NCI-H1048 (cell line): Measurements from ENCODE around the gene BRPF3.

Experiments used
- DNase-seq: peaks from one replicate; lab custom pipeline; 2025; lab: John Stamatoyannopoulos, UW

BRPF3 gene

DNA sequence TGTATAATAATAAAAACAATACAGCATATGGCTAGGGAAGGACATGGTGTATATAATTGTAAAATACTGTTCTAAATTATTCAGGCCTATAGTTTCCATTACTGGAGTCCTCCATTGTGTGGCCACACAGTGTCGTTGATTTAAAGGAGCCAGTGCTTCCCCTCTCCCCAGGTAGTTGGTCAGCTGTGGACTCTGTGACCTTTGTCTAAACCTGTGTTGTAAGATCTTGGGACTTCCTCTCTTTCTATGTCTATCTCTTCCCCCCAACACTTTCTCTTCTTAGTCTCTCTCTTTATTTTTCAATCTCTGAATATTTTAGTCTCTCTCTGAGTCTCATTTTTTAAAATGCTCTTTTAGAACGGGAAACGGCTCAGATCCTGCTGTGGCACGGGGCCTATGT, 35.6 kb downstream of the BRPF3 start:
- no peak for DNase-seq

DNA sequence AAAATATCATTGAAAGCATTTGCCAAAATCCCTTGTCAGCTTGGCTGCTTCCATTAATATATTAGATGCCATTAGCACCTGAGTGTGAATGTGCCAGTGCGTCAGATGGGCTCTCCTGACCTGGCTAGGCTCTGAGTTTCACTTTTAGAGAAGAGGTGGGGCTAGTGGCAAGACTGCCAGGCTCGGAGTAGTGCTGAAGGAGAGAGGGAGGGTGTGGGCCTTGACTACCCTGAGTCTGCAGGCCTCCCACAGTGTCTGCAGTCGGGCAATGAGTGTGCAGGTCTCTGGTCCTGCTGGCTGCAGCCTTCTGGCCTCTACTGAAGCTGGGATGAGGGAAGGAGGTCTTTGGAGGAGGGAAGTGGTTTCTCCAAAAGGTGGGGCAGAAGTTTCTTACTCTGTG, 38.8 kb downstream of the BRPF3 start:
- no peak for DNase-seq

DNA sequence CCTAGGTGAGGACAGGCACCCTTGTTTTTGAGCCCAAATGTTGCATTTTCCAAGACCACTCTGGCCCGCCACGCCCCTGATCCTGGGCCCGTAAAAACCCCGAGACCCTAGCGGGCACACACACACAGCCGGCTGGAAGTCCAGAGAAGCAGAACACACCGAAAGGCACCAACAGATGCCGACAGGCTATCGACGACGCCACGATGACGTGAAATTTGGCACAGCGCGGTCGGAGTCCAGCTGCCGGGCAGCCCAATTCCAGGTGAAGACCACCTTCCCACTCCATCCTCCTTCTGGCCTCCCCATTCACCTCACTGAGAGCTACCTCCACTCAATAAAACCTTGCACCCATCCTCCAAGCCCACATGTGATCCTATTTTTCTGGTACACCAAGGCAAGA, 39.3 kb downstream of the BRPF3 start:
- no peak for DNase-seq

DNA sequence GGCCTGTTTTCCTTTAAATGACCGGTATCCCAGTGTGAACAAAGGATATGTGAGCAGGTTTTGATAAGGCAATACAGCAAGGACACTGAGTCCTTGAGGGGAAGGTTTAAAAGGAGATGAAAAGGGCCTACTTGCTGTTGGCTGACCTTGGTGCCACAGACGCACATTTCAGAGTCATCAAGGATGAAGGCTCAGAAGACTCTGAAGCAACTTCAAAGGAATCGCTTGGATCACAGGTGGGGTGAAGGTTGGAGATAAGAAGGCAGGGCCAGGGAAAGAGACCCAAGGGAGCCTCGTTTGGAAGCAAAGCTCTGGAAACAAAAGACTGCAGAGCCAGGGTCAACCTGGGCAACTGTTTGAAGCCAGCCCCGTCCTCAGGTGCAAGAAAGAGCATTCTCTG, 43.2 kb downstream of the BRPF3 start:
- DNase-seq = no peak

DNA sequence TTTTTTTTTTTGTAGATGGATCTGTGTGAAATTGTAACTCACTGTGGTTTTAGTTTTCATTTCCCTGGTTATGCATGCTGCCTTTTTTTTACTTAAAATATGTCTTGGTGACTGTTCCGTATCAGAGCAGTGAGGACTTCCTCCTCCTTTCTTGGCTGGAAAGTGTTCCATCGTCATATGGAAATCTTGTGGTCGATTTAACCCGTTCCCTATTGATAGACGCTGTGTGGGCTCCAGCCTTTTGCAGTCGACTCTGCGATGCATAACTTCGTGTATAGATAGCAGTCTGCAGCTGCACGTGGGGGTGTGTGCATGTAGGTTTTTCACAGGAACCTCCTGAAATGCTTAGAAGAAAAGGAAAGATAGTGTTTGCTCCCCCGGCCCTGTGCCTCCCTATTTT, 45.2 kb downstream of the BRPF3 start:
- DNase-seq = peak; percentile 29

DNA sequence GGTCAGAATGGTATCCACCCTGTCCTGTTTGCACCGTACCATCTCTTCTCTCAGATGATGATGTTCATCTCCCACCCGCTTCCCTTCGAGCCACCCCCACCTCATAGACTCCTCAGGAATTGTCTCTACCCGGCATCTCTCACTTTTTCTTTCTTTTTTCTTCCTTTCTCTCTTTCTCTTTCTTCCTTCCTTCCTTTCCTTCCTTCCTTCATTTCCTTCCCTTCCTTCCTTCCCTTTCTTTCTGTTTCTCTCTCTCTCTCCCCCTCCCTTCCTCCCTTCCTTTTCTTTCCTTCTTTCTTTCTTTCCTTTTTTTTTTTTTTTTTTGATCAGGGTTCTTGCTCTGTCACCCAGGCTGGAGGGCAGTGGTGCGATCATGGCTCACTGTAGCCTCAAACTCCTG, 45.6 kb downstream of the BRPF3 start:
- no peak for DNase-seq

DNA sequence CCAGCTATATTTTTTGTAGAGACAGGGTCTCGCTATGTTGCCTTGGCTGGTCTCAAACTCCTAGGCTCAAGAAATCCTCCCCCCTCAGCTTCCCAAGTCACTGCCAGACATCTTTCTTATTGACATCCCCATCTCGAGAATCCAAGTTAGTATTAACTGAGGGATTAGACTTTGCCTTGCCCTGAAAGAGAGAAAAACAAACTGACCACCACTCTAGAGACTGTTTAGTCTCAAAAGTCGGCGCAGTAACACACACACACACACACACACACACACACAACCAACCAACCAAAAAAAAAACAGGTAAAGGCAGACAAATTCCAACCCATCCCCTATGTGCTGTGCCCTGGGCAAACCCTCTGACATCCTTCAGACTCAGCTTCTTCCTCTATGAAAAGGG, 46.1 kb downstream of the BRPF3 start:
- DNase-seq = no peak

DNA sequence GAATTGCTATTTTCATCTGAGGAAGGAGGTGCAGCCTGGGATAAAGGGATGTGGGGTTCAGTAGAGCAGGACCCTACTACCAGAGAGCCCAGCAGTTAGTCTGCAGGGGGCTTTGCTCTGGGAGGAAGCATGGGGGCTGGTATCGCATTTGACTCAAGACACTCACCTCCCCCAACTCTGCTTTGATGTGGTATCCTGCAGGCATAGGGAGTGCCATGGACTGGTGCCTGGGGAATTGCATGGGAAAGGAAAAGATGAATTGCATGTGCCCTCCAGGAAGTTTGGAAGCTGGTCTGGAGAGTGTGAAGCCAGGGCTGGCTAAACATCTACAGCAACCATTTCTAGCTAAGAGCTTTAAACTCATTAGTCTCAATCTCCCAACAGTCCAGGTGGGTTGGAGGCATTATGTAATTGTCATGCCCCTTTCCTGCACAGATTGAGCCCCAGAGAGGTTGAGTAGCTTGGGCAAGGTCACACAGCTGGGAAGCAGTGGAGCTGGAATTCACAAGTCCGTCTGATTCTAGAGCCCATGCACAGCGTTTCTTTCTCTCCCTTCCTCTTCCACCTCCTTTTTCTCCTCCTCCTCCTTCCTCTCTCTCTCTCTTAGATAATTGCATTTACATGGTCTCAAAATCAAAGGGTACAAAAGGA, 47.1 kb downstream of the BRPF3 start:
- no peak for DNase-seq

DNA sequence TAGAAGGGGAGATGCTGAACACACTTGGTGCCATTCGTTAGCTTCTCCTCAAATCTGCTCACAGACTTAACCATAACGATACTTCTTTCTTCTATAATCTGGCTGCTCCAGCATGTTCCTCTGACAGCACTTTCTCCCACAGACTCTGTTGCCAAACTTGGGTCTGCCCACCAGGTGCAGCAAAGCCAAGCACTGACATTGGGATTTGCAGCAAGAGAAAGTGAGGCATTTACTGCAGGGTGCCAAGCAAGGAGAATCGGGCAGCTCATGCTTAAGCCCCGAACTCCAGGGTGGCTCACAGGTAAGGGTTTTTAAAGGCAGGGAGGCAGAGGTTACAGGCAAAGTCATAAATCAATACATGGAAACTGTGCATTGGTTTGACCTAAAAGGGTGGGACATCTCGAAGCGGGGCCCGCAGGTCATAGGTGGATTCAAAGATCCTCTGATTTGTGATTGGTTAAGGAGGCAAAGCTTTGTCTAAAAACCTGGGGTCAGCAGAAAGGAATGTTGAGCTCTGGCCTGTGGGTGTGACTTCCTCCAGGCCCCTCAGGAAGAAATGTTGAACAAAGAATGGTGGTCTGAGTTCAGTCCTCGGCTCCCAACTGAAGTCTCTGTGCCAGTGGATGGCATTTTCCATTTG, 48.2 kb downstream of the BRPF3 start:
- no peak for DNase-seq

DNA sequence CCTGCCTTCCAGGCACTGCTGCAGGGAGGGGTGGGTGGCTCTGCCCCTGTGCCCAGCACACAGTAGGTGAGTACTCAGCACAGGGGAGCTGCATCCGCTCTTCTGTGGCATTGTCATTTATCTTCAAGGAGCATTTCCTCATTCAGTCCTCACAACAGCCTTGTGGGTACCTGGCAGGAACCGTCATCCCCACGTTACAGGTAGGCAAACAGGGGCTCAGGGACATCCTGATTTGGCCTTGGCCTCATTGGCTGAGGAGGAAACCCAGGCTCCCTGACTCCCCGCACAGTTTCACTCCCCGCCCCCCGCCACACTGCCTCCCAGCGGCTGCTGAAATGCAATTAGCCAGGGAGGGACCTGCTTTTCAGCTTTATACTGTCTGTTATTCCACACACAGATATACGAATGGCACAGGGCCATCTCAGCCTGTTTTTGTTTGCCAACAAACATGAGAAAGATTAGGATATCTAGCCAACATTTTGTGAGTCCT, 49.1 kb downstream of the BRPF3 start:
- no peak for DNase-seq

DNA sequence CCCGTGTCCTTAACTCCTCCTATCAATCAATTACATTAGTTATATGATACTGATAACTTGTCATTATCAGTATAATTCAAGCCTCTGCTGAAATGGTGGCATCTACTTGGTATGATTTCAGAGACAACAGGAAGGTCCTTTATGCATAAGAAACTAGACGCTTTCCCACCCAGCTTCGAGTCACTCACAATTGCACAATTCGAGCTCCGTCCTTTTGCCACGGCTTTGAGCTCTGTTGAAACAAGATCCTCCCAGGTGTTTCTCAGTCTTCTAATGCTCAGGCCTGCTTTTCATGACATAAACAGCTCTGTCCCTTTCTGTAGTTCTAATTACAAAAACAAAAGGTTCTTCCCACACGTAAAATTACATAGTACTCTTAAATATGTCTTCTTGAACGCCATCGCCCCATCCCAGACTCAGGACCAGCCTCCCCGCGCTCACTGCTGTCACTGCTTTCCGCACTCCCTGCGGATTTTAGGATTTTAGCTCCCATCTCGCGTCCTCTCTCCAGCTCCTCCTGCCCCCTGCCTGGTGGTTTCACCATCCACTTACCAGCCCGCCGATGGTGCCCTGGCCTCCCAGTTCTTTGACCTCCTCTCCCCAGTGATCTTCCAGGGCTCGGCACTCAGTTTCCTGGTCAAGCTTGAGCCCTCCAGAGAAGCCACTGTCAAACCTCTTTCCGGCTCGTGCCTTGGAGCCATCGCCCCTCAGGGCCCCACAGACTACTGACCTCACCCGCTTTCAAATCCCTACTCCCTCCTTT, 50.1 kb downstream of the BRPF3 start:
- DNase-seq = no peak

DNA sequence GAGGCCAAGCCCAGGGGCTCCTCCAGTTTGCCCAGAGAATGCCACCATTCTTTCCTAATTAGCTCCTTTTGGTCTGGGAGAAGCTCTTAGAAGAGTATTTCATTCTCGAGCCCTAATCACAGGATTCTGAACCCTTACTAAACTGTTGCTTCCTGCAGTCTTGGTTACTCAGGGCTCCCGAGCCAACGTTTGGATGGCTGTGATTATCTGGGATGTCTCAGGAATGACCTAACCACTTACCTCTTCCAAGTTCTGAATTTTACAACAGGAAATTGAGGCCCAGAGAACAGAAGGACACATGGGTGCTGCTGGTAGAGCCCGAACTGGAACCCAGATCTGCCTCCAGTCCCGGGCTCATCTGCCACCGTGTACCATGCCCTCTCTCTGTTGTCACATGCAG, 51.1 kb downstream of the BRPF3 start:
- no peak for DNase-seq

DNA sequence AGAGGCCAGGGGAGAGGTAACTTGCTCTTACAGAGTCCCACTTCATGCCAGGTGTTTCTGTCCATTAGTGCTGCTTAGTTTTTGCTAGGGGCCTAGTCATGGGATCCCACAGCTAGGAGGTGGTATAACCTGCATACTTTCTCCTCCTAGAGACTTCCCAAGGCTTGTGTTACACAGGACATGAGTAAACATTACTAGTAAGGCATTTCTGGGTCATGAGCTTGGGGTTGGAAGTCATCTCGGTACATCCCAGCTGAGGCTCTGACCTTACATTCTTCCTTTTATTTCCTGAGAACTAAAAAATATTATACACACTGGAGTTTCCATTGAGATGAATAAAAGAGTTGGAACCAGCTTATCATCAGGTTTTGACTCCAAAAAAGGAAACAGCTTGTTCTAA, 52.4 kb downstream of the BRPF3 start:
- no peak for DNase-seq

DNA sequence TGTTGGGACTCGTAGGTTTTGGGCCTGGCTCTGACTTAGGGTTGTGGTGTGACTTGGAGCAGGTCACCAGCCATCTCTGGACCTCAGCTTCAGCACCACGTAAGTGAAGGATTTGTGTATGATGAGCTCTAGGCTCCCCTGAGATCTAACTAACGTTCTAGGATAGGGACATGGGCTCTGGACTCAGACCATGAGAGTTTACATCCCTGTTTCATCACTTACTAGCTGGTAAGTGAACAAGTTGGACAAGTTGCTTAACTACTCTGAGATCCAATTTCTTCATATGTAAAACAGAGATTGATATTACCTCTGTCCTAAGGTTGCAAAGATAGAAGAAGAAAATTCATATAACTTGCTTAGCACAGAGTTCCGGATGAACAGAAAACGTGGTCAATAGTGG, 53.0 kb downstream of the BRPF3 start:
- no peak for DNase-seq

DNA sequence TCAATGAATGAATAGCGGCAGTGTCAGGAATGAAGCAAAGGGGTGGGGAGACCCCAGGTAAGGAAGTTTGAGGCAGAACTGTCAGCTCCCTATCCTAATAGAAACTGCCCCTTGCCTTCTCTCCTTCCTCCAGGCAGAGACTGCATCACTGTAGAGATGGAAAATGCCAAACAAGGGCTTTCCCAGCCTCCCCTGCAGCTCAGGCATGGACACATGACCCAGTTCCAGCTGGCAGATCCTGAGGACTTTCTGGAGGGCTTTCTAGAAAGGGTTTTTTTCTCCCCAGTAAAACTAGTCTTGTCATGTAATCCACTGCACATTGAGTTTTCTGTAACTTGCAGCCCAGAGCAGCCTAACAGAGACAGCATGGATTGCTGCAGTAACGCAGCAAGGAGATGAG, 55.5 kb downstream of the BRPF3 start:
- DNase-seq = no peak

DNA sequence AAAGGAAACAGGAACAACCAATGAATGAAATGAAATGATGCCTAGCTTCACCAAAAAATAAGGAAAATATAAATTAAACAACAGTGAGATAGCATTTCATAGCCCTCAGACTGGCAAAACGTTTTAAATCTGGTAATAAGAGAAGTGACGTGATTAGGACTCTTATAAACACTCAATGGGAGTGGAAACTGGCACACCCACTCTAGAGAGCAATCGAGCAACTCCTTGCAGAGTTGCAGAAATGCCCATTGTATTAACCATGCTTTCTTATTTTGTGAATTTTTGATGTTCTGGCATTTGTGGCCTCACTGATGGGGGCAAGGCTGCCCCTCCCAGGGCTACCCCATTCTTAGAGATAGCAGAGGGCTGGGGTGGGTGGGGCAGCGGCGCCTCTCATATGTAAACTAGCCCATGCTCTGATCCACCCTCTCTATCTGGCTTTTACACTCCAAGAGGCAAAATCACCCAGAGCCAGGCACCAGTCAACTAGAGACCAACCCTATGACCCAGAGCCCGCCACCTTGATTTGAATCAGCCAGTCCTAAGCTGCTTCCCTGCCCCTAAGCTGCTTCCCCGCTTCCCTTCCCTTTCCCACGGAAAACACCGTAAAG, 67.0 kb downstream of the BRPF3 start:
- DNase-seq = no peak

DNA sequence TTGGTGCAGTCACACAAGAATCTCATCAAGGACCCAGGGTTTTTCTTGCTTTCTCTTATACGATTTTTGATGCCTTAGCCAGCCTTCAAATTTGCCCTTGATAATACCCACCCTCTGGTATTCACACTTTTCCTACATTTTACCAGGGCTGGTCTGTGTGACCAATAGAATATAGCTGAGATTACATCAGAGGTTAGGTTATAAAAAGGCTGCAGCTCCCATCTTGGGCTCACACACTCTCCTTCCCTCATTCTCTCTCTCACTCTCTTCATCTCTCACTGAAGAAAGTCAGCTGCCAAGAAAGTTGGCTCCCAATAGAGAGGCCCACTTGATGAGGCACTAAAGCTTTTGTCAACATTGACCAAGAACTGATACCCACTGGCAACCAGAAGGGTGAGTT, 69.2 kb downstream of the BRPF3 start:
- DNase-seq = no peak

DNA sequence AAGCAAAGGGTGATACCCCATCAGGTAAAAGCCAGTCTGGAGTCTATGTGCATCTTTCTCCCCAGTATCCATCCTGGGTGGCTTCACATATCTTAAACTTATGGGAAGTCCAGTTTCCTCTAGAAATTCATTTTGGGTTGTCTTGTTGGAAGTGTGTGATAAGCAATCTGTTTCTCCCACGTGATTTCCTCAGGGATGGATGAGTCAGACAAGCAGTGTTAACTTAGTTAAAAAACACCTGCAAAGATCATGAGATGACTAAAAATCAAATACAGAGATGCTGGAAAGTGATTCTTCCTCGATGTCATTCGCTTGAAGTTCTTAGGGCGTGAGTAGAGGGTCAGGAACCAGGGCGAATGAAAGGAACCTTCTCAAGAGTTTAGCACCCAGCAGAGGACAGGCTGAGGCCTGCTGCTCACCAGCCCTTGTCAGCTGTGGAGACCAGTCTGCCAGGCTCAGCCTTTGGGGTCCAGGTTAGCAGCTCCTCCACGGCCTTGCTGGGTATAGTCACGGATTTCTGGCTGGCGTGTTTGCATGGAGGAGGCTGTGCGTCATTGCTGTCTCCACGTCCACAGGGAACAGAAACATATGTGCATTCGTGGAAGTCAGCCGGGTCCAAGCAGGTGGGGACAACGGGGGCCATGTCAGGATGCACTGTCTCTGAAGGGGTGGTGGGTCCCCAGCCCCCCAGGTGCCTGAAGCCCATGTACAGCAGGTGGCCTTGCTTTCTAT, 70.5 kb downstream of the BRPF3 start:
- no peak for DNase-seq

DNA sequence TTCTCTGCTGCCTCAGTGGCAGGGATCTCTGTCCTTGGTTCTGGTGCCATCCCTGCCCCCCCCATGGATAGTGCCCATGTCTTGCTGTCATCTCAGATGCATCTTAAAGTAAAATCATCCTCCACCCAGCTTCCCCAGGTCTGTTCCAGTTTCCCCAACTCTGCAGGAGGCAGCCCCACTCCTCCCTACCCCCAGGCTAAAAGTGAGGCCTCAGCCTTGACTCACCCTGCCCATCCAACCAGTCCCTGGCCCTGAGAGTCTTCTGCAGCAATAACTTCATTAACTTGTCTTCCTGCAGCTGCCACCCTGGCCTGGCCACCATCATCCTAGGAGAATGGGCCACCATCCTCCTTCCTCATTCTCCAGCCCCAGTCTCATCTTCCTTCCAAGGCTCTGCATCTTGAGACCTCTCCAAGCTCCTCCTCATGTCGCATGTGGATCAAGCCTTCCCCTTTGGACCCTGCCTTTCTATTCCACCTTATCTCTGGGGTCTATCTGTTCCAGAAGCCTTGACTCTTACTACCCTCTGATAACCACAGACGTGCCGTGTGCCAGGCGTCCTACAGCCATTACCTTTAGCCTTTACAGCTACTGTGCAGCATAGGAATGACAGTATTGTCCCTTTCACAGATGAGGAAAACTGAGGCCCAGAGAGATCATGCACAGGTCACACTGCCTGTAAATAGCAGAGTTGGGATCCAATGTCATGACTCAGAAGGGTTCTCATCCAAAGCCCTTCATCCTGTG, 71.4 kb downstream of the BRPF3 start:
- DNase-seq = no peak

DNA sequence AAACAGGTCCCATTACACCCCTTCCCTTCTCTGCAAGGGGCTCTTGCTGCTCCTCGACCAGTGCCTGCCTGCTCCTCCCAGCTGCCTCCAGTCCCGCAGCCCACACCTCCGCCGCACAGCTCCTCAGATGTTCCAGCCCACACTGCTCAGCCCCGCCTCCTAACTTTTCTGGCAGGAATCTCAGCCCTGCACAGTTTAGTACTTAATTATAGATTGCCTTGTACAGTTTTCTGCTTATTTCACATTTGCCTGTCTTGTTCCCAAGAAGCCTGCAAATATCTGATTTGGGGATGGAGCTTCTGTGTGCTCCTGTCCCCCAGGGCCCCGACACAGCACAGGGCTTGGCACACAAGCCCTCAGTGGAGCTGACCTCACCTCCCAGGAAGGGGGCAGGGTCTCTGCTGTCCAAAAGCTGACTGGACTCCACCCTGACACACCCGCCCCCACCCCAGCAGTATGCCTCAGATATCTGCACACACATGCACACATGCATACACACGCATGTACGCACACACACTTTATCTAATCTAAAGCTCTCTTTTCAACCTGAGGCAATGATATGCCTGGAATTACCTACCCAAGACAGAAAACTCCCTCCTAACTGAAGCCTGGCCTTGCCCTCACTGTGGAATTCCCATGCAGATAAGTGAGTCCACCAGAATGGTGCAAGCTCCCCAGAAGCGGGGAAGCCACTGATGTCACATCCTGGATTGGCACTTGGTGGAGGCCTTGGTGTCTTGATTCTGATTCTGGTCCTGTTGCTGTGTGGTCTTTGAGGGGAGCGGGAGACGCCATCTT, 72.1 kb downstream of the BRPF3 start:
- no peak for DNase-seq
